Measurements from ENCODE around the gene AKAP6. TPM values are rescaled to one million over a fixed set of nuclear protein-coding genes. Genes with fewer than 3 reads are reported as not detected.
"Not testable (repeated sequence)": the region's sequence is repeated elsewhere in the genome, so short reads cannot be mapped to it uniquely, and the experiment has no call there.

The AKAP6 gene
- total RNA-seq, 2 experiments from 2014 or later: 2.0 to 2.4 TPM

- H3K4me3 Mint-ChIP-seq: no peak overlapping the region
- no peak for DNase-seq
- H3K4me1 Mint-ChIP-seq (ENCODE audit: low read depth): peaks cover 19% of the 10 kb centered on the region
Measured at GRCh38 chr14:32381869-32382268, 52.8 kb downstream of the AKAP6 start.

GRCh38 chr14:32382704-32383103, 53.6 kb downstream of the AKAP6 start:
- no peak for DNase-seq
- H3K4me3 Mint-ChIP-seq: no peak overlapping the region
- no peaks in the 10 kb centered on the region for H3K27me3 Mint-ChIP-seq (ENCODE audit: low read depth)
- intact Hi-C loops (cut with micrococcal nuclease): loop anchor here (1.0 to 10.0 kb wide), 4 partner anchors 130 to 458 kb away; partner anchors contain the start of genes RNU6-7 and RNU6-8
- no peaks in the 10 kb centered on the region for H3K9me3 Mint-ChIP-seq
- CTCF ChIA-PET: interaction anchor here (0.6 to 1.2 kb wide), 2 partner anchors 124 to 316 kb away, joined by 3 read pairs; no protein-coding TSS in a partner anchor
- H3K36me3 Mint-ChIP-seq (ENCODE audit: low read depth): no peaks in the 10 kb centered on the region
- H3K27ac Mint-ChIP-seq: no peak overlapping the region
- H3K4me1 Mint-ChIP-seq (ENCODE audit: low read depth): peaks cover 19% of the 10 kb centered on the region

More at GRCh38 chr14:32381869-32382268, 52.8 kb downstream of the AKAP6 start:
- Mint-ChIP-seq H3K36me3 (ENCODE audit: low read depth) (no peaks in the 10 kb centered on the region), H3K9me3 (no peaks in the 10 kb centered on the region), H3K27ac (no peak overlapping the region), H3K27me3 (ENCODE audit: low read depth) (no peaks in the 10 kb centered on the region)
- CTCF ChIA-PET: interaction anchor here (1.2 kb wide), 1 partner anchor 123 kb away, joined by 3 read pairs; no protein-coding TSS in a partner anchor
- intact Hi-C loops (cut with micrococcal nuclease): loop anchor here (1.0 to 10.0 kb wide), 4 partner anchors 130 to 457 kb away; partner anchors contain the start of genes RNU6-7 and RNU6-8

DNA sequence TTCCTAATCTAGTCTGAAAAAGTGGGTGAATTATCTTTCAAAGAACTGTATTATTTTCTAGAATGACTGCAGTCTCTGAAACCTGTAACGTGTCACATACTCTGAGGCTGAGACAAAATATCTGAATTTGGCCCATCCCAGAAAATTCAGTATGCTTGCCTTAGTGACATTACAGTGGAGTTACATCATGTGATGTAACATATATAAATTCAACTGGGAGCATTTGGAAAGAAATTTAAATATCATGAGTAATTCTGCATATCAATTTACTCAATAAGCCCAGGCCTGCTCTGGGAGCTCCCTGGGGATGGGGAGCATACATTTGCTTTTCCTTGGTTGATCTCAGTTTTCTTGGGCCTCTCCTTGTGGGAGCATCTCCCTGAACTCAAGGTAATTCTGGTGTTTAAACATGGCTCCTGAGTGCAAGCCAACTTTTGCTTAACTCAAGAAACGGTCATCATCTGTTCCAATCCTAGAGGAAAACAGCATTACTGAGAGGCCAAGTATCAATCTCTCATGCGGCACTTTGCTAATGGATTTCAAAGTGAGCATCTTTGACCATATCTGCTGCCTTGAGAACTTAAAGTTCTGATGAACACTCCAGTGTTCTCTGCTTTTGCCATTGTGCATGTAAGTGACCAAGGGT, 54.4 kb downstream of the AKAP6 start:
- Mint-ChIP-seq H3K27ac (no peak overlapping the region), H3K27me3 (ENCODE audit: low read depth) (peaks cover 2% of the 10 kb centered on the region), H3K4me1 (ENCODE audit: low read depth) (peaks cover 19% of the 10 kb centered on the region), H3K36me3 (ENCODE audit: low read depth) (no peaks in the 10 kb centered on the region), H3K4me3 (no peak overlapping the region), H3K9me3 (no peaks in the 10 kb centered on the region)
- intact Hi-C loops (cut with micrococcal nuclease): loop anchor here (5.0 to 10.0 kb wide), 2 partner anchors 181 to 459 kb away; partner anchors contain the start of genes RNU6-7 and RNU6-8
- CTCF ChIA-PET: interaction anchor here (1.2 kb wide), 1 partner anchor 124 kb away, joined by 3 read pairs; no protein-coding TSS in a partner anchor
- DNase-seq: no peak

DNA sequence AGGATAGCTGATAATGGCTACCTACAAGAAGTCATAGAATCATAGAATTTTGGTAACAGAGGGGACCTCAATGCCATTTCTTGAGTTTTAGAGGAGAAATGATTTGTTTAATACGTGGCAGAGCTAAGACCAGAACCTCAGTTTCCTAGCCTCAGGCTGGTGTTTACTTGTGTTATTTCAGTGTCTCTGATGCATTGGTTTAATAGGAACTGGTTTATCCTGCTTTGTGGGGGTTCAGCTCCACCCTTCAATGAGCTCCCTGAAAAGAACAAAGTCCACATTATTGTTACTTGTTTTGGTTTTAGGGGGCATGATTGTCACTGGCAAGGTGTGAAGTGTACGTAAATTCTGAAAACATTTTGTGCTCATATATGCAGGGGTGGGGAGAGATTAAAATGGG, 55.4 kb downstream of the AKAP6 start:
- DNase-seq: no peak
- intact Hi-C loops (cut with micrococcal nuclease): loop anchor here (5.0 to 10.0 kb wide), 2 partner anchors 182 to 460 kb away; partner anchors contain the start of genes RNU6-7 and RNU6-8
- Mint-ChIP-seq H3K27ac (no peak overlapping the region), H3K36me3 (ENCODE audit: low read depth) (peaks cover 4% of the 10 kb centered on the region), H3K4me3 (no peak overlapping the region), H3K9me3 (peaks cover 2% of the 10 kb centered on the region), H3K27me3 (ENCODE audit: low read depth) (peaks cover 2% of the 10 kb centered on the region), H3K4me1 (ENCODE audit: low read depth) (peaks cover 16% of the 10 kb centered on the region)
- CTCF ChIA-PET: interaction anchor here (0.6 kb wide), 1 partner anchor 63 kb away, joined by 5 read pairs; no protein-coding TSS in a partner anchor

DNA sequence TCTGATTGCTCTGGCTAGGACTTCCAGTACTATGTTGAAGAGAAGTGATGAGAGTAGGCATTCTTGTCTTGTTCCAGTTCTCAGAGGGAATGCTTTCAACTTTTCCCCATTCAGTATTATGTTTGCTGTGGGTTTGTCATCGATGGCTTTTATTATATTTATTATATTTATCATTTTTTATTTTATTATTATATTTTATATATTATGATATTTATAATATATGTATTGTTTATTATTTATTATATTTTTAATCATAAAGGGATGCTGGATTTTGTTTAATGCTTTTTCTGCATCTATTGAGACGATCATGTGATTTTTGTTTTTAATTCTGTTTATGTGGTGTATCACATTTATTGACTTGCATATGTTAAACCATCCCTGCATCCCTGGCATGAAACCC, 58.2 kb downstream of the AKAP6 start:
- H3K36me3 Mint-ChIP-seq (ENCODE audit: low read depth); H3K9me3 Mint-ChIP-seq; DNase-seq; H3K27me3 Mint-ChIP-seq (ENCODE audit: low read depth); H3K4me3 Mint-ChIP-seq; H3K27ac Mint-ChIP-seq; CTCF ChIA-PET; H3K4me1 Mint-ChIP-seq (ENCODE audit: low read depth): not testable (repeated sequence)
- intact Hi-C loops (cut with micrococcal nuclease): loop anchor here (10.0 kb wide), 1 partner anchor 462 kb away; no protein-coding TSS in a partner anchor

GRCh38 chr14:32393119-32393518, 64.0 kb downstream of the AKAP6 start:
- Mint-ChIP-seq H3K4me1 (ENCODE audit: low read depth) (no peaks in the 10 kb centered on the region), H3K36me3 (ENCODE audit: low read depth) (peaks cover 6% of the 10 kb centered on the region), H3K27ac (no peak overlapping the region), H3K27me3 (ENCODE audit: low read depth) (peaks cover 7% of the 10 kb centered on the region), H3K4me3 (no peak overlapping the region), H3K9me3 (peaks cover 4% of the 10 kb centered on the region)
- CTCF ChIA-PET: no interaction called here
- no peak for DNase-seq
- intact Hi-C loops (cut with micrococcal nuclease): no loop called here

GRCh38 chr14:32394038-32394437, 64.9 kb downstream of the AKAP6 start:
- CTCF ChIA-PET: no interaction called here
- H3K4me1 Mint-ChIP-seq (ENCODE audit: low read depth): no peaks in the 10 kb centered on the region
- H3K27ac Mint-ChIP-seq: no peak overlapping the region
- no peak for DNase-seq
- intact Hi-C loops (cut with micrococcal nuclease): no loop called here
- no peak overlapping the region for H3K4me3 Mint-ChIP-seq
- peaks cover 5% of the 10 kb centered on the region for H3K27me3 Mint-ChIP-seq (ENCODE audit: low read depth)
- peaks cover 4% of the 10 kb centered on the region for H3K36me3 Mint-ChIP-seq (ENCODE audit: low read depth)
- H3K9me3 Mint-ChIP-seq: peaks cover 4% of the 10 kb centered on the region

GRCh38 chr14:32396885-32397284, 67.8 kb downstream of the AKAP6 start:
- CTCF ChIA-PET: interaction anchor here (0.6 kb wide), 1 partner anchor 194 kb away, joined by 3 read pairs; no protein-coding TSS in a partner anchor
- Mint-ChIP-seq H3K4me3 (no peak overlapping the region), H3K27ac (no peak overlapping the region), H3K9me3 (no peaks in the 10 kb centered on the region), H3K36me3 (ENCODE audit: low read depth) (no peaks in the 10 kb centered on the region), H3K4me1 (ENCODE audit: low read depth) (peaks cover 2% of the 10 kb centered on the region), H3K27me3 (ENCODE audit: low read depth) (no peaks in the 10 kb centered on the region)
- no peak for DNase-seq
- intact Hi-C loops (cut with micrococcal nuclease): no loop called here

DNA sequence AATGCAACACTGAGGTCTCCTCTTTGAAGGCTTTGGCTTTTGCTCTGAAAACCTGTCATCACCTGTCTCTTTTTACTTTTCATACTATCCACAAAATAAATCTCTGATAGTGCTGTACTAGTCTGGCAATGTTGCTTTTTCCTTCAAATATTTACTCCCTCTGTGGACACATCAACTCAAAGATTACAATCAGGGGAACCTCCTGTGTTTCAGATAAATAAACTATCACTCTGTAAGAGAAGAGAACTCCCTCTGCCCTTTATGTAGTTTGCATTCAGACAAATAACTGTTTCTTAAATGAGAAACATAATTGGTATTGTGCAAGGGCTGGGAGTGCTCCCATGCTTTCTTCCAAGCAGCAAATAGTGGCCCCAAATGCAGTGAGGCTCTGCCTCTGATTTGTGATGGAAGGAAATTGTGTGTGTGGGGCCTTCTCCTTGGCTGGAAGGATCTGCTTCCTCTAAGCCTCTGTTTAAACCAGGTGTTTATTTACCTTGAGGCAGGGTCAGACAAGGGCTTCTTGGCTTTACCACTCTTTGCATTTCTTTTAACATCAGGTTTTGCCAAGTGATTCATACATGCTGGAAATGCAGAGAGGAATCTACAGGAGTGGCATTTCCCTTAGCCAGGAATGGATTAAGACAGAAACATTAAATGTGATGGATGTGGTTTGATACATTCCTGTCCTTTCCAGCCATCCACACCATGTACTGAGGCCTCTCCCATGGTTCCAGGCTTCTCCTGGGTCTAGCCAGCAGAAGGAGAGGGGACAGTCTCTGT, 69.0 kb downstream of the AKAP6 start:
- no peak for DNase-seq
- Mint-ChIP-seq H3K4me3 (no peak overlapping the region), H3K9me3 (no peaks in the 10 kb centered on the region), H3K36me3 (ENCODE audit: low read depth) (no peaks in the 10 kb centered on the region), H3K27me3 (ENCODE audit: low read depth) (no peaks in the 10 kb centered on the region), H3K27ac (no peak overlapping the region), H3K4me1 (ENCODE audit: low read depth) (peaks cover 2% of the 10 kb centered on the region)
- CTCF ChIA-PET: no interaction called here
- intact Hi-C loops (cut with micrococcal nuclease): no loop called here

DNA sequence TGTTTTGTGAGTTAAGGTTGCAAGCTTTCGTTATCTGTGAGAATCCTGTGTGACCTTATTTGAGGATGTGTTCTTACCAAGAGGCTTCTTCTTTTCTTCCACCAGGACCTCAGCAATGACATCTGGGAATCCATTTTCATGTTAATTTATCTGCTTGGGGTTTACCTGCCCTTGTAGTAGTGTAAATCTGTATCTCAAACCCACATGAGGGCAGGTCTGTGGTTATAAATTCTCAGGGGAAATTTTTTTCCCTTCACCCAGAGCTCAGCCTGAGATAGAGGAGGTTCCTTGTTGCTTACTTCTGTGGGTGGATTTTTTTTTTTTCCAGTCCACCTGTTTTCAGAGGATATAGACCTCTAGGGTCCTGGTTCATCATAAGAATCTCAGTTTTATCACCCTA, 70.8 kb downstream of the AKAP6 start:
- intact Hi-C loops (cut with micrococcal nuclease): no loop called here
- H3K4me3 Mint-ChIP-seq: no peak overlapping the region

GRCh38 chr14:32400480-32400879, 71.4 kb downstream of the AKAP6 start:
- no peaks in the 10 kb centered on the region for H3K9me3 Mint-ChIP-seq

More for the DNA sequence above, 70.8 kb downstream of the AKAP6 start:
- no peaks in the 10 kb centered on the region for H3K36me3 Mint-ChIP-seq (ENCODE audit: low read depth)
- H3K9me3 Mint-ChIP-seq: no peaks in the 10 kb centered on the region
- no peak for DNase-seq
- H3K27ac Mint-ChIP-seq: no peak overlapping the region
- CTCF ChIA-PET: no interaction called here
- no peaks in the 10 kb centered on the region for H3K27me3 Mint-ChIP-seq (ENCODE audit: low read depth)
- H3K4me1 Mint-ChIP-seq (ENCODE audit: low read depth): peaks cover 2% of the 10 kb centered on the region

DNA sequence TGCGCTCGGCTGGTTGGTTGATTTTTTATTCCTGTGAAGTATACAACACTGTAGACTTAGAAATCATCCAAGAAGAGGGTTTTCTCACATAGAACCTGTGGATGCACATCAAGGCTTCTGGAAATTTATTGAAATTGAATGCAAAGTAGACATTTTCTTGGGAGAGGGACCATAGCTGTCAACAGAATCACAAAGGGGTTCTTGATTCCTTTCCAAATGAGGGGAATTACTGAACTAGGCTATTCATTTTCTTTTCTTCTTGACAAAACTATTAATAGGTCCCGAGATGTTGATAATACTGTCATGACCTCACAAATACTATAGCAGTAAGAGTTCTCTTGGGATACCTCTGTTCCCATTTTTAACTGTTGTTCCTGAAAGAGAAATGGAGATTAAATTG, 73.9 kb downstream of the AKAP6 start:
- H3K27ac Mint-ChIP-seq: no peak overlapping the region
- no peak overlapping the region for H3K4me3 Mint-ChIP-seq
- no peak for DNase-seq
- no peaks in the 10 kb centered on the region for H3K36me3 Mint-ChIP-seq (ENCODE audit: low read depth)
- H3K4me1 Mint-ChIP-seq (ENCODE audit: low read depth): peaks cover 2% of the 10 kb centered on the region
- H3K27me3 Mint-ChIP-seq (ENCODE audit: low read depth): no peaks in the 10 kb centered on the region
- CTCF ChIA-PET: no interaction called here
- intact Hi-C loops (cut with micrococcal nuclease): no loop called here
- no peaks in the 10 kb centered on the region for H3K9me3 Mint-ChIP-seq

More at GRCh38 chr14:32400480-32400879, 71.4 kb downstream of the AKAP6 start:
- peaks cover 2% of the 10 kb centered on the region for H3K4me1 Mint-ChIP-seq (ENCODE audit: low read depth)
- no peak overlapping the region for H3K4me3 Mint-ChIP-seq
- intact Hi-C loops (cut with micrococcal nuclease): no loop called here
- no peak for DNase-seq
- H3K27ac Mint-ChIP-seq: no peak overlapping the region
- CTCF ChIA-PET: no interaction called here
- no peaks in the 10 kb centered on the region for H3K36me3 Mint-ChIP-seq (ENCODE audit: low read depth)
- no peaks in the 10 kb centered on the region for H3K27me3 Mint-ChIP-seq (ENCODE audit: low read depth)
